Measurements from ENCODE around the gene PRAMEF10.
"Not testable (repeated sequence)": the region's sequence is repeated elsewhere in the genome, so short reads cannot be mapped to it uniquely, and the experiment has no call there.

The PRAMEF10 gene

DNA sequence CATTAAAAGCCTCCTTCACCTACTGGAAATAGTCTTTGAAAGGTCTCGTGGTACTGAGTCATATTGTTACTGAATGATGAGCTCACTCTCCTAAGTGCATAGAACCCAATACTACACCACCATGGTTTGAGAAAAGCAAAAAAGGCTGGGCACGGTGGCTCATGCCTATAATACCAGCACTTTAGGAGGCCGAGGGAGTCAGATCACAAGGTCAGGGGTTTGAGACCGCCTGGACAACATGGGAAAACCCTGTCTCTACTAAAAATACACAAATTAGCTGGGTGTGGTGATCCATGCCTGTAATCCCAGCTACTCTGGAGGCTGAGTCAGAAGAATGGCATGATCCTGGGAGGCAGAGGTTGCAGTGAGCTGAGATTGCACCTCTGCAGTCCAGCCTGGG is 46.3 kb downstream of the PRAMEF10 start:
- H3K4me3 ChIP-seq (ENCODE audit: insufficient read length, low read depth) = no peak overlapping the region
- no peaks in the 10 kb centered on the region for H3K36me3 ChIP-seq (ENCODE audit: insufficient read depth, insufficient read length, low read length)
- TF ChIP-seq YY1 (IDR thresholded peaks at IDR 0.05; ENCODE audit: insufficient read depth, insufficient read length) = no peak
- TF ChIP-seq SUZ12 (IDR thresholded peaks at IDR 0.05; ENCODE audit: extremely low read depth, insufficient read depth, insufficient read length) = no peak
- TF ChIP-seq ZNF274 (IDR thresholded peaks at IDR 0.05; ENCODE audit: low read depth, low read length) = no peak
- no peak overlapping the region for H3K9ac ChIP-seq (ENCODE audit: insufficient read length, low read depth)
- H3K9me3 ChIP-seq (ENCODE audit: insufficient read depth, low read length) = no peaks in the 10 kb centered on the region
- H3K27me3 ChIP-seq (ENCODE audit: insufficient read depth, insufficient read length) = no peaks in the 10 kb centered on the region
- DNase-seq (ENCODE audit: low read depth, low spot score) = no peak
- H3K4me1 ChIP-seq (ENCODE audit: insufficient read depth, insufficient read length) = no peaks in the 10 kb centered on the region

DNA sequence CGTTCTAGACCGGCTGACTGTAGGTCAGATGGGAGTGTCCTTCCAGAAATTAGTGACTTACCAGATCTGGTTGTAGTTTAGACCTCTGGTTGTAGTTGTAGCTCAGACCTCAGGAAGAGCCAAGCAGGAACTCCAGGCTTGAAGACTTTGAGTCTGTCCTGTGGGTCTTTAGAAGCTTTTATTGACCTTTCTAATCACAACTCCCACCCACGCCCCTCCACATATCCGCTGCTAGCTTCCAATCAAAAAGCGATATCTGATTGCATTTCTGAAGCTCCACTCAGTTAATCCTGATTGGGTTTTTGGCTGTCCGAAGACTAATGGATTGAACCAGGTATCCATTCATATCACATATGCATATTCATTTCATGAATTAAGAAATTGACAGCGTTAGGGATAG is 49.5 kb downstream of the PRAMEF10 start, which contains the start of gene HNRNPCL1:
HNRNPCL1 (minus strand) TSS at position 101 of the 400 bp plus-strand sequence. CDS start 431 bp downstream, outside the sequence.
- H3K9ac ChIP-seq (ENCODE audit: insufficient read length, low read depth); H3K27me3 ChIP-seq (ENCODE audit: insufficient read depth, insufficient read length); H3K9me3 ChIP-seq (ENCODE audit: insufficient read depth, low read length); H3K4me1 ChIP-seq (ENCODE audit: insufficient read depth, insufficient read length); H3K4me3 ChIP-seq (ENCODE audit: insufficient read length, low read depth); H3K36me3 ChIP-seq (ENCODE audit: insufficient read depth, insufficient read length, low read length); DNase-seq (ENCODE audit: low read depth, low spot score): not testable (repeated sequence)
